Fibroblast of lung (primary cell): ENCODE measurements around the gene NR1H4. TPM values are rescaled to one million over a fixed set of nuclear protein-coding genes. Genes with fewer than 3 reads are reported as not detected.
A peak's percentile ranks its signal among the peaks of the same experiment; 100 is the strongest.

ENCODE experiments used
- DNase-seq, 2 donors: peaks; one replicate each; pipeline versions ENCODE4 v3.0.0 to v3.0.0-alpha.2; 2010; ENCODE audit warnings: low read depth in 2 of 2
- H2AFZ ChIP-seq: 2 replicates; pipeline ENCODE4 v1.5.1; 2012; ENCODE audit warnings: low read length, control low read depth, inconsistent platforms
- H3K27ac ChIP-seq: 2 replicates; pipeline ENCODE4 v1.5.1; 2011; ENCODE audit warnings: low read length, control low read depth; ENCODE audit not compliant: insufficient read depth
- H3K27me3 ChIP-seq: 2 replicates; pipeline ENCODE4 v1.5.1; 2011; ENCODE audit warnings: mild to moderate bottlenecking, low read length; ENCODE audit not compliant: control insufficient read depth, insufficient read depth
- H3K36me3 ChIP-seq: 2 replicates; pipeline ENCODE4 v1.5.1; 2011; ENCODE audit warnings: low read length; ENCODE audit not compliant: control insufficient read depth, insufficient read depth
- H3K4me1 ChIP-seq: 2 replicates; pipeline ENCODE4 v1.5.1; 2011; ENCODE audit warnings: low read length; ENCODE audit not compliant: control insufficient read depth, insufficient read depth; ENCODE audit errors: extremely low read depth
- H3K4me2 ChIP-seq: 2 replicates; pipeline ENCODE4 v1.5.1; 2011; ENCODE audit warnings: low read length, control low read depth; ENCODE audit not compliant: insufficient read depth; ENCODE audit errors: extremely low read depth
- H3K4me3 ChIP-seq, 4 experiments: fragments of 200-600 bp in 1 of 4; sonication (generic) in 1 of 4; replicated peaks in 1 of 4; 2 replicates each; pipeline ENCODE4 v1.5.1; 2011 to 2016; ENCODE audit warnings: low read length in 4 of 4, low read depth in 3 of 4, mild to moderate bottlenecking in 3 of 4, control low read depth in 2 of 4, inconsistent platforms in 1 of 4, mixed read lengths in 1 of 4; ENCODE audit not compliant: insufficient read depth in 1 of 4; ENCODE audit errors: control extremely low read depth in 1 of 4
- H3K79me2 ChIP-seq: 2 replicates; pipeline ENCODE4 v1.5.1; 2012; ENCODE audit warnings: mild to moderate bottlenecking, low read length, inconsistent platforms; ENCODE audit not compliant: control insufficient read depth, insufficient read depth
- H3K9ac ChIP-seq: 2 replicates; pipeline ENCODE4 v1.5.1; 2011; ENCODE audit warnings: mild to moderate bottlenecking, low read length, control low read depth; ENCODE audit not compliant: insufficient read depth
- H3K9me3 ChIP-seq: 2 replicates; pipeline ENCODE4 v1.5.1; 2012; ENCODE audit warnings: low read depth, low read length; ENCODE audit not compliant: control insufficient read depth, insufficient read depth
- H4K20me1 ChIP-seq: 2 replicates; pipeline ENCODE4 v1.5.1; 2011; ENCODE audit warnings: low read length; ENCODE audit not compliant: control insufficient read depth, insufficient read depth; ENCODE audit errors: extremely low read depth
- EZH2 ChIP-seq: IDR thresholded peaks from 2 replicates; pipeline ENCODE4 v1.5.1; 2012; ENCODE audit warnings: low read length, control low read depth, mild to moderate bottlenecking; ENCODE audit errors: missing control alignments
- polyA plus RNA-seq, 2 donors: library from polyadenylated mRNA; depleted of rRNA in 1 of 2; stranded (reverse) in 1 of 2; unstranded in 1 of 2; fragments of >200 nt; gene quantifications; 2 replicates each; pipeline ENCODE4 v1.2.1, GENCODE V29; 2011 to 2012; ENCODE audit warnings: missing spikeins in 1 of 2
- total RNA-seq: library from RNA; depleted of rRNA; stranded (reverse); fragments of >200 nt; gene quantifications from 2 replicates; pipeline ENCODE4 v1.2.1, GENCODE V29; 2014
- TF ChIP-seq, protein P1 (sequence below), 2 donors: IDR thresholded peaks in 1 of 2; conservative IDR thresholded peaks in 1 of 2; 1 replicate in 1 of 2; 2 replicates in 1 of 2; pipeline ENCODE4 v1.5.1; 2011 to 2012; ENCODE audit warnings: low read length in 2 of 2, control low read depth in 1 of 2, inconsistent platforms in 1 of 2, low read depth in 1 of 2, mild to moderate bottlenecking in 1 of 2

NR1H4 gene
- total and polyA plus RNA-seq, 2 donors (not counting 1 experiment from before 2014, with no cell fraction given) = not detected

DNA sequence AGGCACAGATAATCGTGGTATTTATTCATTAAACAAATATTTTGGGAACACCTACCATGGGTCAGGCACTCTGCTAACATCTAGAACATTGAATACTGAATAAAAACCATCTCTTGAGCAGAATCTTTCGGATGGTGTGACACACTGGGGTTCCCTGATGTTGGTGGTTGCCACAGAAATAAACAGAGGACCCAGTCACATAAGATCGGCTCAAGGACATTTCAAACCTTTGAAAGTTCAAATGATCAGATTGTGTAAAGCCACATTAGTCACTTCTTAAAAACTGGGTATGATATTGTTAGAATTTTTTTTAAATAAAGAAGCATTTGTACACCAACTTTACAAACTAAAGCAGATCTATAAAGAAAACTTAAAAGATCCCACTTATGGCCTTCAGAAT is 39.0 kb downstream of the NR1H4 start:
- no peak overlapping the region for H3K4me2 ChIP-seq
- no peaks in the 10 kb centered on the region for H3K9me3 ChIP-seq
- no peaks in the 10 kb centered on the region for H3K36me3 ChIP-seq
- DNase-seq = no peak
- no peaks in the 10 kb centered on the region for H4K20me1 ChIP-seq
- TF ChIP-seq, protein P1, sequence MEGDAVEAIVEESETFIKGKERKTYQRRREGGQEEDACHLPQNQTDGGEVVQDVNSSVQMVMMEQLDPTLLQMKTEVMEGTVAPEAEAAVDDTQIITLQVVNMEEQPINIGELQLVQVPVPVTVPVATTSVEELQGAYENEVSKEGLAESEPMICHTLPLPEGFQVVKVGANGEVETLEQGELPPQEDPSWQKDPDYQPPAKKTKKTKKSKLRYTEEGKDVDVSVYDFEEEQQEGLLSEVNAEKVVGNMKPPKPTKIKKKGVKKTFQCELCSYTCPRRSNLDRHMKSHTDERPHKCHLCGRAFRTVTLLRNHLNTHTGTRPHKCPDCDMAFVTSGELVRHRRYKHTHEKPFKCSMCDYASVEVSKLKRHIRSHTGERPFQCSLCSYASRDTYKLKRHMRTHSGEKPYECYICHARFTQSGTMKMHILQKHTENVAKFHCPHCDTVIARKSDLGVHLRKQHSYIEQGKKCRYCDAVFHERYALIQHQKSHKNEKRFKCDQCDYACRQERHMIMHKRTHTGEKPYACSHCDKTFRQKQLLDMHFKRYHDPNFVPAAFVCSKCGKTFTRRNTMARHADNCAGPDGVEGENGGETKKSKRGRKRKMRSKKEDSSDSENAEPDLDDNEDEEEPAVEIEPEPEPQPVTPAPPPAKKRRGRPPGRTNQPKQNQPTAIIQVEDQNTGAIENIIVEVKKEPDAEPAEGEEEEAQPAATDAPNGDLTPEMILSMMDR (conservative IDR thresholded peaks at IDR 0.05 in 1 of 2, IDR thresholded peaks at IDR 0.05 in 1 of 2; ENCODE audit: low read depth in 1 of 2, low read length in 2 of 2) = no peak
- no peak for TF ChIP-seq EZH2
- H3K79me2 ChIP-seq = no peaks in the 10 kb centered on the region
- no peaks in the 10 kb centered on the region for H3K27me3 ChIP-seq
- no peak overlapping the region for H3K4me3 ChIP-seq
- H3K27ac ChIP-seq = no peak overlapping the region
- H3K9ac ChIP-seq = no peak overlapping the region
- H3K4me1 ChIP-seq = no peaks in the 10 kb centered on the region
- no peak overlapping the region for H2AFZ ChIP-seq

DNA sequence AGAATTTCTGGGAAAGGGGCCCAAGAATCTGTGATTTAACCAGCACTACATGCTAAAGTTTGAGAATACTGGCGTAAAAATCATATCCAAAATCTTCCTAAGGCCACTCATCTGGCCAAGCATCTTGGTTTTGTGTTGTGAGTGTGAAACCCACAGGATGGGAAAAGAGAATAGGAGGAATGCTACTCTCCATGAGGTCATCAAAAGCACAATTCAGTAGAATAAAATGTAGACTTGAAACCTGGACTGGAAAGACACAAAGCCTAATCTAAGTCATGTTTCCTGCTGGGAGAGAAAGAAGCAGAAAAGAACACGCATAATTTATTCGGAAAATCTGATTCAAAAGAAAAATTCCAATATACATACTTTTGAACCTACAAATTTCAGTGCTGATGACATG is 42.3 kb downstream of the NR1H4 start:
- Histone ChIP-seq H3K4me2 (no peak overlapping the region), H3K79me2 (no peaks in the 10 kb centered on the region), H4K20me1 (no peaks in the 10 kb centered on the region), H3K9me3 (no peaks in the 10 kb centered on the region), H3K4me1 (no peaks in the 10 kb centered on the region), H3K27ac (no peak overlapping the region), H3K9ac (no peak overlapping the region), H3K27me3 (no peaks in the 10 kb centered on the region), H3K4me3 (no peak overlapping the region), H2AFZ (no peak overlapping the region), H3K36me3 (no peaks in the 10 kb centered on the region)
- TF ChIP-seq, protein P1 (conservative IDR thresholded peaks at IDR 0.05 in 1 of 2, IDR thresholded peaks at IDR 0.05 in 1 of 2; ENCODE audit: low read depth in 1 of 2, low read length in 2 of 2) = no peak
- no peak for TF ChIP-seq EZH2
- peak in 1 of 2 donors; percentile 23 for DNase-seq

DNA sequence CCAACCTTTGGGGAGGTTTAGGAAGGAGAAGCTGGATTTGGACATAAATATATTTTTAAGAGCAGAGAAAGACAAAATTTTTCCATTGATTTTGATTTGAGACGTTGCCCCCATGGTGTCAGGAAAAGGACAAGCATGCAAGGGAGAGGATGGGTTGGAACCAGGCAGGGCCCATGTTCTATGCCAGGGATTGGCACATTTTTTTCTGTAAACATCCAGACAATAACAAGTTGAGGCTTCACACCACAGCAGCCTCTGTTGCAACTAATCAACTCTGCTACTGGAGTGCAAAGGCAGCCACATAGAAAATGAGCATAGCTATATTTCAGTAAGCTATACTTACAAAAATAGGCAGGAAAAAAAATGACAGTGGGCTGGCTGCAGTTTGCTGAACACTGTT is 44.7 kb downstream of the NR1H4 start:
- DNase-seq = no peak
- Histone ChIP-seq H2AFZ (no peak overlapping the region), H3K27ac (no peak overlapping the region), H3K9me3 (no peaks in the 10 kb centered on the region), H4K20me1 (no peaks in the 10 kb centered on the region), H3K79me2 (no peaks in the 10 kb centered on the region), H3K9ac (no peak overlapping the region), H3K4me1 (no peaks in the 10 kb centered on the region), H3K36me3 (no peaks in the 10 kb centered on the region), H3K4me3 (no peak overlapping the region), H3K27me3 (no peaks in the 10 kb centered on the region), H3K4me2 (no peak overlapping the region)
- TF ChIP-seq, protein P1 (conservative IDR thresholded peaks at IDR 0.05 in 1 of 2, IDR thresholded peaks at IDR 0.05 in 1 of 2; ENCODE audit: low read depth in 1 of 2, low read length in 2 of 2) = no peak
- TF ChIP-seq EZH2 = no peak
